GM21529 (cell line): ENCODE measurements around the gene GPC5.

Experiments used
- ATAC-seq: cut with Tn5 transposase; IDR thresholded peaks from one replicate; pipeline ENCODE4 v1.9.1; 2021; ENCODE audit not compliant: unreplicated experiment

Gene GPC5

DNA sequence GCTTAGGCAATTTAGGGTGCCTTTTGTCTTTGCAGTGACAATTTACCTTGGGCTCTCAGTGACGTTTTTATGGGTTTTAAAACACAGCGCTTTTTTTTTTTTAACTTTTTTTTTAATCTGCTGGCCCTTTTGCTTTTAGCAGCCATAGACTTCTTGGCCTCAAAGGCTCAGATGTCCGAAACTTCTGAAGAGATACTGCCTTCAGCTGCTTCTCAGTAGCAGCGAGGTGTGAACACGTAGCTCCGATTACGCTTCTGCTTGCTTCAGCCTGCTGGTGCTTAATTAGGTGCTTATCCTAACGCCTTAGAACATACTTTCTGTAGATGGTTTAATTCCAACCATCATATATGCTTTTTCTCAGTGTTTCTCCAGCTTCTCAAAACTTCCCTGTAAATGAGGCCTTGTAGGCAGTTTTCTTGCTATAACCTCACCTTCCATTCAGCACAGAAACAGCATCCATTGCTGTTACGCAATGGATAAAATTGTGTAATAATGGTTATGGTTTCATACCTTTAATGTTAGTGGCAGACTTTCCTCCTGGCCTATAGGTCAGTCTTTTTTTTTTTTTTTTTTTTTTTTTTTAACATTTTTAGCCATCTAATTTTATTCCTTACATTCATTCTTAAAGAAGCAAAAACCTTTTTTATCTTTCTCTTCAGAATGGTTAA, 723.9 kb downstream of the GPC5 start:
- ATAC-seq, result no peak

DNA sequence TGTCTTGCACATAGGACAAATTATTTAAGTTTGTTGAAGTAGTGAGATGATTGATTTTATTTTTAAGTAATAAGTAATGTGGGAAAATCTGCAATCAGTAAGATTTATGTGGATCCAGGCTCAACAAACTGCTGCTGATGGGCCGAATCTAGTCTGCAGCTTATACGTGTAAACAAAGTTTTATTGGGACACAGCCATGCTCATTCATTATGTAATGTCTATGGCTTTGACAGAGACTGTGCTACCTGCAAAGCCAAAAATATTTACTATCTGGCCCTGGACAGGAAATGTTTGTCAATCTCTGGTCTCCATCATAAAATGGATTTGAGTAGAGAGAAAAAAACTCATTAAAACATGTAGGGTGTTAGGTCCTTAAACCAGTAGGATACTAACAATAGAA, 728.0 kb downstream of the GPC5 start:
- ATAC-seq, result no peak

DNA sequence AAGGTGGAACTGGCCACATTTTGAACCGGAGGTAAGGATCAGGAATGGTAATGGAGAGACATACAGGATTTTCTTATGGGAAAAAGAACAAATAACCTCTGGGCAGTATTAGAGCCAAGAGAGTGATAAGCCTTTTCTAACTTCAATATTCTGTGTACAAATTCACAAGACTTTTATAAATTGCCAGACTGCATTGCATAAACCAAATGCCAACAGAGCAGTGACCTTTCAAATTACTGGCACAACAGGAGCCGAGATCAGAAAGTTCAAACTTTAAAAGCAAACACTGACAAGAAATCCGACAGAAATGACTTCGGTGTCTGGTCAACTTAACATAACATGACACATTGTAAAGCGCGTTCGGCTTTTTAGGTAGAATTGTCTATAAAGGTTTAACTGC, 737.1 kb downstream of the GPC5 start:
- ATAC-seq, result no peak

DNA sequence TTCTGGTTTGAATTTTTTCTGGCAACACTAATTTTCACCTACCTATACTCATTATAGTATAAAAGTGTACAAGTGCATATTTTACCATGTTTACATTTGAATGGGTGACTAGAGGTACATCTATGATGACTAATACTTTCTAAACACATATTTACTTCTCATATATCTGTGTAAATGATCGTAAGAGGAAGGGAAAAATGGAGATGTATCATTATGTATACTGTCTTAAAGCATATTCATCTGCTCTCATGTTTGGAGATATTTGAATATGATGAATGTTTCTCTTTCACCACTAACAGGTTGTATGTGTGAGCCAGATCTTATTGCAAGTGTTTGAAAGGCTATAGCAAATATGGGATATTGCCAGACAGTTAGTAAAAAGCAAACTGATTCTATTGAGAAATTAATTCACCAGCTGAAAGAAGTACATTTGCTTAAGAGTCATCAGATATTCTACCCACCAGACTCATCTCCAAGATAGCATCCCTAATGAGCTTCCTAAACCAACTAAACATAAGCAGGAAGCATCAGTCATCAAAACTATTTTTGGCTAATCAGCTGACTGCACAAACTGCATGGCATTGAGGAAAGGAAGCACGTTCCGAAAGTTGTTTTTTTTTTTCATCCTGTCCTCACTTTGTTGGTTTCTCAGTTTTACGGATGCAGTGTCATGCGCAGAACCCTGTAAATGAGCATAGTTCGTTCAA, 738.2 kb downstream of the GPC5 start:
- ATAC-seq, result no peak

DNA sequence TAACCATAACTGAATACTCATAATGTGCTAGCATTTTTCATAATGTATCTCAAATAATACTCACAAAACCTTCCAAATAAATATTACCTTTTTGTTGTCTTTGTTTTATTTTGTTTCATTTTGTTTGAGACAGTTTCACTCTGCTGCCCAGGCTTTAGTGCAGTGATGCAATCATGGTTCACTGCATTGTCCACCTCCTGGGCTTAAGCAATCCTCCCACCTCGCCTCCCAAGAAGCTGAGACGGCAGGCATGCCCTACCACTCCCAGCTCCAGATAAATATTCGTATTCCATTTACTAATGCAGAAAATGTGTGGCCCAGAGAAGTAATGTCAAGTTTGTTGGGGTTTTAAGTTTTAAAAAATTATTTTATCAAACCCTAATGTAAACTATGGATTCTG, 739.1 kb downstream of the GPC5 start:
- ATAC-seq, result no peak

GRCh38 chr13:92143766-92144165, 745.3 kb downstream of the GPC5 start:
- ATAC-seq, result no peak

DNA sequence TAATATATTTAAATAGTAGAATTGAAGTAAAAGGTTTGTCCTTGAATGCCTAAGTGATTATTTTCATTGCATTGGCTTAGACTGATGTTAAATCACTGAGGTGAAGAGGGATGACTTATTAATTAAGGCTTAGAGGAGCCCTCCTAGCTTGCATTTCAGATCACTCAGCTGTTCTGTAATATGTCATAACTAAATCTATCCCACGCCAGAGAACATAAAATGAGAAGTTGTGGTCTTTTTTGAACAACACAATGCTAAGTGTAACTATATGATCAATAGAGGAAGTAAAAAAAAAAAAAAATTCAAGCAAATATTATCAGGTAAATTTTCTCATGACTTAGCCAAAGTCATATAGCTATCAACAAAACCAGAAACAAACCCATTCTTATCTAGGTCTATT, 752.2 kb downstream of the GPC5 start:
- ATAC-seq, result no peak

GRCh38 chr13:92158346-92158745, 759.9 kb downstream of the GPC5 start:
- ATAC-seq, result no peak

DNA sequence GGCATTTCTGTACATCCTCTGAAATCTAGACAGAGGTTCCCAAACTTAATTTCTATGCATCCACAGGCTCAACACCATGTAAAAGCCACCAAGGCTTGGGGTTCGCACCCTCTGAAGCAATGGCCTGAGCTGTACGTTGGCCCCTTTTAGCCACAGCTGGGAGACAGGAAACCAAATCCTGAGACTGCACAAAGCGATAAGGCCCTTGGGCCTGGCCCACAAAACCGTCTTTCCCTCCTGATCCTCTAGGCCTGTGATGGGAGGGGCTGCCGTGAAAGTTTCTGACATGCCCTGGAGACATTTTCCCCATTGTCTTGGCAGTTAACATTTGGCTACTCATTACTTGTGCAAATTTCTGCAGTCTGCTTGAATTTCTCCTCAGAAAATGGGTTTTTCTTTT, 766.4 kb downstream of the GPC5 start:
- ATAC-seq, result no peak

GRCh38 chr13:92172191-92172590, 773.8 kb downstream of the GPC5 start:
- no peak for ATAC-seq

- ATAC-seq, result no peak
These were observed 774.8 kb downstream of the GPC5 start for GRCh38 chr13:92173254-92173653.

DNA sequence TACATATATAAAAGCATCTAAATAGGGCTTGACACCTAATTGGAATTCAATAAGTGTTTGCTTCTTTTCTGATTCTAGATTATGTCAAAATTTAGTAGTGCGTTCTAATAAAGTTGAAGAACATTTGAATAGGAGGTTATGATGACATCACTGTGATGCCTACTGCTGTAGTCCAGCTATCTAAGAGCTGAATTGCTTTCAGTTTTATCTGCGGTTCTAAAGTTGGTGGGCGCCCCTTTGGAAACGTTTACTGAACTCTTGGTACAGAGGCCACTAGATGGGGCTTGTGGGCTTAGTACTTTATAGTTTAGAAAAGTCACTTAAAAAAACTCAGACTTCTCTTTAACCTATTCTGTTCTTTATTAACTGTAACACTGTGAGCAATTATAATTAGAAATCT, 776.9 kb downstream of the GPC5 start:
- no peak for ATAC-seq

DNA sequence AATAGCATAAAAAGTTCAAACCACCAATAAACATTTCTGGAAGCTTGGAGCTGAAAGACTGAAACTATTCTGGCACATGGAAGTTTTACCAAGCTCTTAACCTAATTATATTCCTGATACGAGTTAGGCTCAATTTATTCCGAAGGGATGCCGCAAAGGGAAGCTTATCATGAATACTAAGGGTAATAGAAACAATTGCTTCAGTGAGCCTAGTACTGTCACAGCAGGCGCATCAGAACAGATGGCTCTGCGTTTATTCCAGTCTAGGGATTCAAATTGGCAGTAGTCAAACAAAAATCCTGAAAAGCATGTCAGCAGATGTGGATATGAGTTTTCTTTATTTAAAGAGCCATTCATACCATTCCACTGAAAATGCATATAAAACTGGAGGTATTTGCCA, 779.5 kb downstream of the GPC5 start:
- no peak for ATAC-seq

DNA sequence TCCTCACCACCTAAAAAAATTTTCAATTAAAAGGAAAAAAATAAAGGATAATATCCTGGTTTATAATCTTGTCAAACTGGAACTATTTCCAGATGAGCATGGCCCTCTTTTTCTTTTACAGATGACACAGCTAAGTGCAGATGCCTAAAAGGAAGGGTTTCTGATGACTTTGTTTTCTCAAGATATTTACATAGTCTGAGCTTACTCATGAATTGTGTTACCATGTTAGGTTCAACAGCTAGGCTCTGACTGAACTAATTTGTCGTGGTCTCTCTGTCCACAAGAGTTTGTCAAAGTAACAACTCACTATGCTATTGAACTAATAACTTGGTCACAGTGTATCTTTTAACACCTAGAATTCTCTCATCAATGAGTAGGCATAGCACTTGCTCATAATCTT, 780.8 kb downstream of the GPC5 start:
- ATAC-seq, result no peak

DNA sequence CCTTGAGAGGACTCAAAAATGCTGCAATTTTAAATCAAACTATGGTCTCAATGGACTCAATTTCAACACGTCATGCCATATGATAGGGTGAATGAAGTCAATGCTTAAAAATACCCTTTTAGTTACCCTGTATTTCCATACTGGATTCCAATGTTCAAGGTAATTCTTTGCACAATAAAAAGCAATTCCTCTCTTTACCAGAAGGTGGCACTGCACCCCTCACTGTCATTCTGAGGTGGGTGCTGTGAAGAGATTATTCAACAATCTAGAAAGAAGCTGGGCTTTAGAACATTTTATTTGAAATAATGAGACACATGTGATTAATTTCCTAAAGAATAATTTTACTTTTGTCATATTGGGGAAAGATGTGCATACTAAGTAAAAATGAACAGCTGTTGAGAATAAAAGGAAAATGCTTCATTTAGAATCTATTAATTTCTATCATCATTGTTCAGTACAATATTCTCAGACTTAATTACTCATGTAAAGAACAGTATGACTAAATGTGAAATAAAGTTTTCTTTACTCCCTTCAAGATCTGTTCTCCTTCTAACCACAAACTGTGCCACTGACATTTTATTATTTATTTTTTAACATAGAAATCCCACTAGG, 789.1 kb downstream of the GPC5 start:
- peak; percentile 94 for ATAC-seq

DNA sequence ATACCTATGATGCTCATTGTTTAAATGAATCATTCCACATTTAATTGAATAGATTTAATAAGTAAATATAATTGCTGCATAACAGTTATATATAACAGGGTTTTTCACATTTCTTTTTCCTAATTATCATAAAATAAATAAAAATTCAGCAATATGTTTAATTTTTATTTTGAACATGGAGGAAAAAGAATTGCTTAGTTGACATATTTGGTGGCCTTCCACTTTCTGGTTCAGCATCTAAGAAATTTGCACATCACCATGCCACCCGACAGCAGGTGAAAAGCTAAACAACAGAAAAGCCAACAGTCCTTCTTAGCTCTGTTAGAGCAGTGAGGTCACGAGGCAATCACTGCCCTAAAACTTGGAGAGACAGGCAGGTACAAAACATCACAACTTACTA, 790.2 kb downstream of the GPC5 start:
- ATAC-seq, result no peak

- no peak for ATAC-seq
These were observed 798.3 kb downstream of the GPC5 start for GRCh38 chr13:92196591-92197256.

GRCh38 chr13:92197669-92198068, 799.2 kb downstream of the GPC5 start:
- ATAC-seq, result no peak

GRCh38 chr13:92218615-92219014, 820.2 kb downstream of the GPC5 start:
- ATAC-seq, result no peak

GRCh38 chr13:92221916-92222315, 823.5 kb downstream of the GPC5 start:
- no peak for ATAC-seq

DNA sequence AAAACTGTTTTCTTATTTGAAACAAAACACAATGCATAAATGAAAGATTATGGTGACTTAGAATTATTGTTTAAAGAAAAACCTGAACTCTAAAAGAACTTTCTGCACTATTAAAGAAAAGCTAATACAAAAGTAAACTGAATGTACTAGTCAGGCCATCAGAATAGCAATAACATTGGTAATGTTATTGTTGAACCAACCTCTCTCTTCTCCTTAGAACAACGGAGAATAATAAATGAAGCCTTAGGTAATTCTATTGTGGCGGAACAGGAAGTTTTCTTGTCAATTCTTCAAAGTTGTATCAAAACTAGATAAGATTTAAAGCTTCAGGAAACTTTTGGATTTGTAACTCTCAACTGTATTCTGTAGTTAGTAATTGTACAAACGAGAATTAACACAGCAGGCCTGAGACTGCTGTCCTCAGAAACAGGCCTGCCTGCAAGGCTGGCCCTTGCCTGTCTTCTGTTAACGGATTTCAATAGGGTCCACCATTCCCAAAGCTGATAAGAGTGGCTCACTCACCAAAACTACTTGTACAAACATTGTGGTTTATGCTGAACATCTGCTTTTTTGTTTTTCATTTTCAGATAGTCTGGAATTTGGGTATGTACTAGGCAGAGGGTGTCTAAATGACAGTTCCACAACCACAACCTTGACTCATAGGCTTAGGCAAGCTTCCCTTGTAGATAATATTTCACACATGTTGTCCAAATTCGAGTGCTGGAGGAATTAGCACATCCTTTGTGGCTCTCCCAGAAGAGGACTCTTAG, 825.8 kb downstream of the GPC5 start:
- no peak for ATAC-seq
